SW480 (cell line): ENCODE results near the gene OPCML.
A peak's percentile ranks its signal among the peaks of the same experiment; 100 is the strongest.

Experiments
- DNase-seq: peaks from one replicate; pipeline ENCODE4 v3.0.0-alpha.2; 2016; ENCODE audit warnings: low spot score

OPCML gene

DNA sequence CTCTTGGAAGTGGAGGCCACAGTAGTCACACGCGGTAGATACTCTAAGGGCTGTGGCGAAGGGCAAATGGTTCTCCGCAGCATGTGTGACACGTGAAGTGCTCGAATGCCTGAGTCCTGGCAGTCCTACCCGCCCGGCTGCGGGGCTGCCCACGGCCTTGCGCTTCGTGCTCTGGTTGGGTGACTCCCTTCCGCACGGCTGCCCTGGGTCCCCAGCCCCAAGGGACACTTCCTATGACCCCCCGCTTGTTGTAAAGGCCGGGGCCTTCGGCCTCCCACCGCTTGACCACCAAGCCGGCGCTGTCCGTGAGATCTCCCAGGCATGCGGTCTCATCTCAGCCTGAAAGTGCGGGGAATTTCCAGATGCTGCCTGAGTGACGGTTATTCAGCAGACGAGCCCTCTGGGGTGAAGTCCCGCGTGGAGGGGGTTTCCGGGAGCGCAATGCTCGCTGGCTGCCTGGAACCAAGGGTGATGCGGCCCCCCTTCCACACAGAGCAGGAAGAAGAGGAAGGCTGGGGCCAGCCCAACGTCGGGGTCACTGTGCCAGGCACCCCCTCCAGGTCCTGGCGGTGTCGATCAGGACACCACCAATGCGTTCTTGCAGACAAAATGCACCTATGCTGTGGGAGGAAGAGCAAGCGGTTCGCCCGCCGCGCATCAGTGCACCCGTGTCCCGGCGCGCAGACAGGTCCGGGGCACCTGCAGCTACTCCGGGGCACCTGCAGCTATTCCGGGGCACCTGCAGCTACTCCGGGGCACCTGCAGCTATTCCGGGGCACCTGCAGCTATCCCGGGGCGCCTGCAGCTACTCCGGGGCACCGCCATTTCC, 171.2 kb downstream of the OPCML start:
- no peak for DNase-seq

DNA sequence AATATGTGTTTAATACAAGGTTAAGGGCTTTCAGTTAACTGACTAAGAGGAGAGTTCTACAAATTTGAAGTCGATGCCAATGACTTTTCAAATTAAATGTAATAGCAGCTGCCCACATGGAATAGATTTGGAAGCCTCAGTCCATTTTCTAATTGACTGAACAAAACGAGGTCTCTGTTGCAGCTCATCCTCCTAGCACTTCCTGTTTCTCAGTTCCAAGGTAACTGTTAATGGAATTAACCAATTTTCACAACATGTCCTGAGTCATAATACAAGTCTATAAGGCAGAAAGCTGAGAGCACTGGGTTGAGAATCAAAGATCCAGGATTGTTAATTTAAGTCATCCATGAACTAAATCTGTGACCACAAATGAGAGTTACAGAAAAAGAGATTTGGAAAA, 177.2 kb downstream of the OPCML start:
- no peak for DNase-seq

DNA sequence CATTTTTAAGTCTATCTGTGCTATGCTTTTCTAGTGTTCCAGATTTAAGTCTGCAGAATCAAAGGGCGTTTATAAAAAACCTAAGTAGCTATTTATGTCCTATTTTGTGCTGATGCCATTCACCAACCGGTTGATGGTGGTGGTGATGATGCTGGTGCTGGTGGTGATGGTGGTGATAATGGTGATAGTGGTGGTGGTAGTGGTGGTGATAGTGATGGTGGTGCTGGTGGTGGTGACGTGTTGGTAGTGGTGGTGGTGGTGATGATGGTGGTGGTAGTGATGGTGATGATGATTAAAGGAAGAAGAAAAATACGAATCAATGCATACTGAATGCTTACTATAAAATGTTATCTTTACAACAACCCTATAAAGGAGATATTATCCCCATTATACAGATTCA, 178.2 kb downstream of the OPCML start:
- no peak for DNase-seq

DNA sequence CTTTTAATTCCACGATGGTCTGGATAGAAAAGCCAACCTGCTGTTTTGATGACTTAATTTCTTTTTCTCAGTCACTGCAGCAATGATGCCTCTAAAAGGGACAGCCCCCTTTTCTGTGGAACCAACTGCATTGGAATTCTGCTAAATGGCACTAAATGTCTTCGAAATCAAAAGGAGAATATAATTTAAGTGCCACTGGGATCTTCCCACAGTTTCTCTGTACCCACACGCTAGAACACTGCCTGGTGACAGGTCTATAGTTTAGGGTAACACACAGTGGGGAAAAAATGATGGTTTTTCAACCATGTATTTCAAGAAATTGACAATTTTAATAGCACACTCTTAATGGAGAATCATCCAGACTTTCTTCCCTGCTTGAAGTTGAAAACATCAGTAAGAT, 182.3 kb downstream of the OPCML start:
- no peak for DNase-seq

DNA sequence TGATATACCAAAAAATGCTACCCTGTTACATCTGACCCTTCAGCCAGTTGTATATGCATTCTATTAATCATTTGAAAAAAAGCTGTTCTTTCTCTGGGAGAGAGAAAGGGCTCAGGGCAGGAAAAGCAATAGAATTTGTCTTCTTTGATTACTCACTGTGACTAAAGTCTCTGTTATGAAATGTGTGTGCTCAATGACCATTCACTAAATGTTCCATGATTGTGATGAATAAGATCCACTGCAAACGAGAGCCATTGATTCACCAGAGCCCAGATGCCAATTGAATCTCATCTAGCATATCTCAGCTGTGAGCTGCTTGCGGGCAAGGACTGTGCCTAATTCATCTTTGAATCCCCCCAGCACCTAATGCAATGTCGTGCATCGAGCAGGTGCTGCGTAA, 184.3 kb downstream of the OPCML start:
- DNase-seq = no peak

DNA sequence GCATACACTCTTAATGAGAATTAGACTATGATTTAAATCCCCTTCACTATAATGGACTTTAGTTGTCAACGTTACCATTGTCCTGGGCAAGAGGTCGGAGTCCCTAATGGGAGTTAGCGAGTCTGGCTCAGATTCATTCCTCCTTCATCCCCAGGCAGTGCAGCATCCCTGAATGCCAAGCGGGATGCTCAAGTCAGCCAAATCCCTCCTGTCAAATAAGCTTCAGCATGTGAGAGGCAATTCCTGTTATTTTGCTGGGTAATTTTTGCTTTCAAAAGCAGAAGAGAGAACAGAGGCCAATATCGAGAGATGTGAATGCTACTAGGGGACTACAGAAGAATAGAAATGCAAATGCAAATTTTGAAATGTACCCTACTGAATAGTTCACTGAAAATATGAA, 186.2 kb downstream of the OPCML start:
- no peak for DNase-seq

DNA sequence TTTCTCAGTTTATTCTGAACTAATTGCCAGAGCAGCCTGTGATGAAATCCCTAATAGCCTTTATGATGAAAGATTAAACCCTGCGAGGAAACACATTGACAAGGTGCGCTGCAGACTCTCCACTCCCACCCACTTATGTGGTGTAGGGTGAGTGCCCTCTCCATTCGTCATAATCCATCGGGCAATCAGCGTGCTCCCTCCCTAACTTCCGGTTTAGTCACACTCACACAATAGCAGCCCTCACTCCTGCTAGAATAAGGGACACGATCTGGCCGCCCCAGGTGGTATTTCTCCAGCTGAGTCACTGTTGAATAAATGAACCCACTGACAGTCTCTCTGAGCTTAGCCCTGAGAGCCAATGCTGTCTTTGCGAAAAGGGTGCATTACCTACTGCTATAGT, 188.3 kb downstream of the OPCML start:
- peak; percentile 97 for DNase-seq

DNA sequence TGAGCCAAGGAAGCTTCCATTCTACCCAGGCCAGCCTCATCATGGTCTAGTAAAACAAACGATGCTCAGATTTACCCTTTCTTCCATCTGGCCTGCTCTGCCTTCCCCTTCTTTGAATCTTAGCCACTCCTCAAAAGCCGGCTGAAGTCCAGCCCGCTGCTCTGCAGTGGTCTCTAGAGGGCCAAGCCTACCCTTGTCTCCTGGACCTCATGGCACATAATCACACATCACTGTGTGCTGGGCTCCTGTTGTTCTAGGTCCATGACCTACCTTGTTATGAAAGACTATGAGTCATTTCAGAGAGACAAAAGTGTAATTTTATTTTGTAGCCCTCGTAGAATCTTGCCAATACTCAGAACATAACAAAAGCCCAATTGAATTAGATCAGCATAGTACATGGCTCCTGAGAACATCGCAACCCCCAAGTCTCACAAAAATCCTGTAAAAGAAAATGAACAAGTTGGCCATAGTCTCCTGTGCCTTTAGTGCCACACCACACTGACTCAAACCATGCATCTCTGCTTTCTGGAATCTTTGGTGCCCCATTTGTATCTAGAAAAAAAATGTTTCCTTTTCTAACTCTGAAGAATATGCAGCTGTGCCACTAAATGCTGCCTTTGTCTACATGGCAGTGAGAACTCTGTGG, 192.7 kb downstream of the OPCML start:
- DNase-seq = no peak

DNA sequence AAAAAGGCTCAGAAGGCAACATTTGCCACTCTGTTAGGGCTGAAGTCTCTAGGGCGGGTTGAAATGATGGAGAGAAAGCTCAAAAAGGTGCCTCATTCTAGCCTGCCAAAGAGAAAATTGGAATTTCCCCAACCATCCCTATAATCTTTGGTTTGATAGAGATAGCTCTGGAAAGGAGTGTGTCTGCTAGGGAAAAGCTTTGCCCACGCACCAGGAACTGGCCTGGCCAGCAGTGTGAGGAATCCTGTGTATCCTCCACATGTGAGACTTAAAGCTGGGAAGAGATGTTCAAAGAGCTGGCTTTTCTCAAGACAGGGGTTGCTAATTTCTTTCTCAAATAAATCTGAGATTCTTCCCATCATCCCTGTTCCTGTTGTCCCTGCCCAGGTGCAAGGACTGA, 193.7 kb downstream of the OPCML start:
- DNase-seq = no peak

DNA sequence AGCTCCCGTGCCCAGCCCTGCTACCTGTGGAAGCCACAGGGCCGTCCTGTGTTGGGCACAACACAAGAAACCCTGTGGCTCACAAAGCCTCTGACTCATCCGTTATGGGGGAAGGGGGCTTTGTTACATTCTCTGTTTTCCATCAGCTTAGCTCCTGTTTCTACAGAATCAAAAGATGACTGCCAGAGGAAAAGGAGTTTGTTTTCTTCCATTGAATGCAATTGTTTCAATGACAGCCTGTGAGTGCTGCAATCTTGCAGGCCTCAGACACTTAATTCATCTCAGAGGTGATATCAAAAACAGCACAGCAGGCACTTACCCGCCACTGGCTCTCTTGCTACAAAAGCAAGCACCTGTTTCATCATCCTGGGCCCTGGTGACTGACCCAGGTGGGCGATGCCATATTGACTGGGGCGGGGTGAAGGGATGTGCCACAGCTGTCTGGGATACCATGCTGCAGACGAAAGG, 194.3 kb downstream of the OPCML start:
- DNase-seq = peak; percentile 44

DNA sequence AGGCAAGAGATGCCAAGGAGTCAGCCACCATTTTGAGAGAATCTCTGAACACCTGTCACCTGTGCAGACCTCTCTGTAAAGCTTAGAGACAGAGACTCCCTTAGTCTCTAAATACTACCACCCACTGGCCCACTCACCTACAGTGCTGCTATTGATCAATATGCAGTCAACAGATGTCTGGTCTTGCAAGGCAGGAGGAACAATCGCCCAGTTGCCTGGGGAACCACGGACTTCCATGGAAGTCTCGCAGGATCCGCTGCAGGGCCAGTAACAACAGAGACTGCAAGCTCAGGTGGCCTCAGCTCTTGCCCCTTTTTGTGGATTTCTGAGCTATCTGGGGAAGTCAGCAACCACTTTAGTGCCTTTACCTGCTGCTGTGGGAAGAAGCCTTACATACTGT, 195.1 kb downstream of the OPCML start:
- DNase-seq = no peak

DNA sequence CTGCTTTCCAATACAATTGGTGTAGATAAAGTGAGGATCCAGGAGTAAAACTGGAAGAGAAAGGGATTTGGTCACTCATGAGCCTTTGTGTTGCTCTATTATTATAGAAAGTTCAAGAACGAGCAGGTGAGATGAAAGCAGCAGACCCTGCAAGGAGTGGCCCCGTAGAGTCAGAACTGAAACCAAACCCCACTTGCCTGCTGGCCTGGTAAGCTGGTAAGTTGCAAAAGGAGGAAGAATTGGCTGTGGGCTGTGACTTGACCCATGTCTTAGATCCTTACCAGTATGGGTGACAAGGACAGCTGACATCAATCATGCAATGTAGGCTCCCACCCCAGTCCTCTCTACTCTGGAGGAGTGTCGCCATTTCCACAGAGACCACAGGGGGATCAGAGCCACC, 201.3 kb downstream of the OPCML start:
- no peak for DNase-seq

DNA sequence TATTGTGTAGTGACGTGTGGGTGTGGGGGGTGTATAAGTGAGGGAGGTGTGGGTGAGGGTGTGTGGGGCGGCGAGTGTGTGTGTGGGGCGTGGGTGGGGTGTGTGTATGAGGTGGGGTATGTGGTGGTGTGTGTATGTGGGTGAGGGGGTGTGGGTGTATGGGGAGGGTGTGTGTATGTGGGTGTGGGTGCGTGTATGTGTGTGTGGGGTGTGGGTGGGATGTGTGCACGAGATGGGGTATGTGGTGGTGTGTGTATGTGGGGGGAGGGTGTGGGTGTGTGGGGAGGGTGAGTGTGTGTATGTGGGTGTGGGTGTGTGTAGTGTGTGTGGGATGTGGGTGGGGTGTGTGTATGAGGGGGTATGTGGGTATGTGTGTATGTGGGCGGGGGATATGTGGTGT, 205.5 kb downstream of the OPCML start:
- no peak for DNase-seq

DNA sequence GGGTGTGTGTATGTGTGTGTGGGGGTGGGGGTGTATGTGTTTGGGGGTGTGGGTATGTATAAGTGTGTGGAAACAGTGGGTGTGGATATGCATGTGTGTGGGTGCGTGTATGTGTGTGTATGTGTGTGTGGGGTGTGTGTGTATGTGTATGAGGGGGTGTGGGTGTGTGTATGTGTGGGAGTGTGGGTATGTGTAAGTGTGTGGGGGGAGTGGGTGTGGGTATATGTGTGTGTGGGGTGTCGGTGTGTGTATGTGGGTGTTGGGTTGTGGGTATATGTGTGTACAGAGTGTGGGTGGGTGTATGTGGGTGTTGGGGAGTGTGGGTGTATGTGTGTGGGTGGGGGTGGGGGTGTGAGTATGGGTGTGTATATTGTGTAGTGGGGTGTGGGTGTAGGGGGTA, 206.0 kb downstream of the OPCML start:
- no peak for DNase-seq

DNA sequence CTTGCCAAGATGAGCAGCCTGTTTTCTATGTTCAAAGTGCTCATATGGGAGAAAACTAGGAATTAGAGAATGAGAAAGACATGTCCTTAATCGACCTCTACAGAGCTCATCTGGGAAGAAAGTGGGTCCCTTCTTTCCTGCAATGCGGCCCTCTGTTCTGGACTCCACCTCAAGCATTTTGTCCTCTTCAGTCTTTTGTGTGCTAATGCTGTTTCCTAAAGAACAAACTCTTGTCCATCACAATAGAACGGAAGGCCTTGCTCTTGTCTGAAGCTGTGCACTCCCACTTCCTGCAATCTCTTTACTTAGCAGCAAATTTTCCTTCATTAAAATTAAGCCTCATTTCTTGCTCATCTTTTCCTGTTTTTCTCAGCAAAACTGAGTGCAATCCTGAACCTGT, 206.6 kb downstream of the OPCML start:
- no peak for DNase-seq

DNA sequence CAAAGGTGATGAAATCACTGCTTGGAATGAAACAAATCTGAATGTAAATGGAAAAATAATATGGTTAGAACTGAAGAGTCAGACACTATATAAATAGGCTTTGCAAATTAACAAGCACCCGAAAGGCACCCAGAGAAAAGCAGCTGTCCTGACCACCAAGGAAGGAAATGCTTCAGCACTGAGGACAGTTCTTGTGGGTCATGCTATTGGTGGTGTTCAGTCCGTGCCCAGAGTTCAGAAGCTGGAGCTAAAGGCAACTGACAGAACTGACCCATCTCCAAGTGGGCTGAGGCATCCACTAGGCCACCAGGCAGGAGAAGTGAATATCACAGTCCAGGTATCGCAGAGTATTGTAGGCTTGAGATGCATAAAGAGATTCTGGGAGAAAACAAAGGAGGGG, 208.9 kb downstream of the OPCML start:
- no peak for DNase-seq

DNA sequence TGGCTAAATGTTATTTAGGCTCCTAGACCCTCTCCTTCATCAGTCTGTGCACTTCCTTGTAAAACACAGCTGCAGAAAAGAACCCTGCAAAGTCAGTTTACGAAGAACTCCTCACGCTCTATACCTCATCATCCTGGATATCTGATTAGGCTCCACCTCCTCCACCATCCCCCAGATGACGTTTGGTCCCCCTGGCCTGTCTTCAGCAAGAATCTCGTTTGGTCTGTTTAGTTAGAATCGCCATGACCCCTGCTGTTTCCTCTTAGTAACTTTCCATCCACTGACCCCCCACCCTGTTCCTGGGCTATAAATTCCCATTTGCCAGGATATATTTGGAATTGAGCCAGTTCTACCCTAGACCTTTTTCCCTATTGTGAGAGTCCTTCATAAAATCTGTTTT, 214.1 kb downstream of the OPCML start:
- no peak for DNase-seq

DNA sequence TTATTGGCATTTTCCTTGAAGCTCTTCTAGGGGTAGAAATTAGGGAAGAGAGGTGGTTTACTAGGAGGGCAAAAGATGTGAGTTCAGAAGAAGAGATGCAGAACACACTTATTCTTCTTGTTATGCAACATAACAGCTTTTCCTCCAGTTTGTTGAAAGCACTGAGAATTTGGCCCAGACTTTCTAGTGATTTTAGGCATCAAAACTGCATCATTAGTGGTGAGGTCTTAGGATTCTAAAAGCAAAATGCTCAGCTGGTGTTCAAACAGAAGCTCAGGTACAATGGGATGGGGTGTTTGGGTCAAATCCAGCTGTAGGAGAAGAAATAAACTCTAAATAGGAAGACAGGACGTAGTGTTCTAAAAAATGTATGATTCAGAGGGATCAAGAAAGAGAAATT, 221.1 kb downstream of the OPCML start:
- no peak for DNase-seq

DNA sequence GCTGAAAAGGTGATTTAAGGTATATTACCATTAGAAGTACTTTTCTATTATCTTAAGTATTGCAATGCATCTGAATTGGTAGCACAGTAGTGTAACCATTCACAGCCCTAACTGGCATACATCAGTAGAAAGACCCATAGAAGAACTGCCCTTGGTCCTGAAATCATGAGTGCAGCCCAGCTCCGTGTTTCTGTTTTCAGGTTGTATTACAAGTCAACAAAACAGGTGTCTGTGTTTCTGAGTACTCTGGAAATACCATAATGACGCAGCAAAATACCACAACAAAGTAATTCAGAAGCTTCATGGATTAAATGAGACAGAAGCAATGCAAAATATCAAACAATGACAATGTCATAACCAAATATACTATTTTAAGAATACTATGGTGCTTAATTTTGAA, 226.3 kb downstream of the OPCML start:
- DNase-seq = peak; percentile 29

DNA sequence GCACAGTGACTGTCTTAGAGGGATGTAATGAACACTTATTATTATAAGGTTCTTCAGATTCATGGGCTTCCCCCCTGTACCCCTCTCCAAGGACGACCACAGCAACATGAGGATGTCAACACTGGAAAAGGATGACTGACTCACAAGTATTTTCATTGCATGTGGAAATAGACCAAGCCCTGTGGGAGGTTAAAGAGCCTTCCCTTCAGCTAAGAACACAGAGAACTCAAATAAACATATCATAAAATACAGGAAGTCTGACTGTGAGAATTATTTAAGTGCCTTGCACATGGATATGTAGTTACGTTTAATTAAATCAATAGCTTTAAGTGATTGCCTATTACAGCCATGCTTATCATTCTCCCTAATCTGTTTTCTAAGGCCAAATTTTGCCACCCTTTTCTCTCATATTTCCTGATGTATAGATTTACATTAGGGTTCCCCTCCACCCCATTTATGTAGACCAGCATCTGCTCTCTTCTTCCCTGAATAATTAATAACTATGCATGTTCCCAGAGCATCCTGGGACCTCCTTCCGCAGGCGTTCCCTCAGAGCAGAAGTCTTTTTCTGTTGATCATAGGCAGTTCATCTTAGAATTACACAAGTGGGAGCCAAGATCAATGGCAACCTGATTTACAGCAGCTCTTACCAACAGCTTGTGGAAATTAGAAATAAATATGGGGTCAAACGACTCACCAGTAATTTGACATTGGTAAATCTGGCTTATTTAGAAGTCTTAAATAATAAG, 226.9 kb downstream of the OPCML start:
- no peak for DNase-seq

DNA sequence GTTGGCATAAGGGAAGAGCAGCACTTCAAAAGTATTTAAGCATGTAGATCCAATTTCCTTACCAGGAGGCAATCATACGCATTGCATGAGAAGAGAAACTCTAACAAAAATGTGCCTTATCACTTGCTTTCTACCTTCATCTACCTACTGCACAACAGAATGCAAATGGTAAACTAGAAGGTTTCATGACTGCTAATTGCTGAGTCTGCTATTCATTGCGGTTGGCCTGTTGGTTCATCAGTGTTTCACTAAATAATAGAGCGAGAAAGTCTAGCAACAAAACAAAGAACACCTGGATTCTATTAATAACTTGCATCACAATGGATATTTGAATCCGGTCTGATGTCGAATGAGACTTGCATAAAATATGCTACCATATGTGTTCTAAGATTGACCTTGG, 229.0 kb downstream of the OPCML start:
- DNase-seq = no peak

DNA sequence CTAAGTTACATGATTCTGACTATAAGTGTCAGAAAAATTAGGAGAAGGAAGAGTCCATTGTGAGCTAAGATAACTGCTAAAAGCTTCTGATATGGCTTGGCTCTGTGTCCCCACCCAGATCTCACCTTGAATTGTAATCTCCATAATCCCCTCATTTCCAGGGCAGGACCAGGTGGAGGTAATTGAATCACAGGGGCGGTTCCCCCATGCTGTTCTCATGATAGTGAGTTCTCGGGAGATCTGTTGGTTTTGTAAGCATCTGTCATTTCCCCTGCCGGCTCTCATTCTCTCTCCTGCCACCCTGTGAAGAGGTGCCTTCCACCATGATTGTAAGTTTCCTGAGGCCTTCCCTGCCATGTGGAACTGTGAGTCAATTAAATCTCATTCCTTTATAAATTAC, 230.2 kb downstream of the OPCML start:
- no peak for DNase-seq

DNA sequence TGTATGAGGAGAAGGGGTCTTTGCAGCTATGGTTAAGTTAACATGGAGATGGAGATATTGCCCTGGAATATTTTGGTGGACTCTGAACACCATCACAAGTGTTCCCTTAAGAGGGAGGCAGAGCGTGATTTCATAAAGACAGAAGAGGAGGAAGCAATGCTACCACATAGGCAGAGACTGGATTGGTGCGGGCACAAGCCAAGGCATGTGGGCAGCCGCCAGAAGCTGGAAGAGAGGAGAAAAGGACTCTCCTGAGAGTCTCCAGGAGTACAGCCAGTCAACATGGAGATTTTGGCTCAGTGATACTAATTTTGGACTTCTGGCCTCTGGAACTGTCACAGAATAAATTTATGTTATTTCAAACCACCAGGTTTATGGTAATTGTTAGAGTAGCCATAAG, 231.6 kb downstream of the OPCML start:
- DNase-seq = no peak
